GM21381 (cell line): ENCODE measurements around the gene IL21R.
"Not testable (repeated sequence)": the region's sequence is repeated elsewhere in the genome, so short reads cannot be mapped to it uniquely, and the experiment has no call there.

ENCODE experiments used
- ATAC-seq: cut with Tn5 transposase; IDR thresholded peaks from one replicate; pipeline ENCODE4 v1.9.1; 2021; ENCODE audit warnings: mild to moderate bottlenecking, moderate library complexity; ENCODE audit not compliant: unreplicated experiment

Gene IL21R

DNA sequence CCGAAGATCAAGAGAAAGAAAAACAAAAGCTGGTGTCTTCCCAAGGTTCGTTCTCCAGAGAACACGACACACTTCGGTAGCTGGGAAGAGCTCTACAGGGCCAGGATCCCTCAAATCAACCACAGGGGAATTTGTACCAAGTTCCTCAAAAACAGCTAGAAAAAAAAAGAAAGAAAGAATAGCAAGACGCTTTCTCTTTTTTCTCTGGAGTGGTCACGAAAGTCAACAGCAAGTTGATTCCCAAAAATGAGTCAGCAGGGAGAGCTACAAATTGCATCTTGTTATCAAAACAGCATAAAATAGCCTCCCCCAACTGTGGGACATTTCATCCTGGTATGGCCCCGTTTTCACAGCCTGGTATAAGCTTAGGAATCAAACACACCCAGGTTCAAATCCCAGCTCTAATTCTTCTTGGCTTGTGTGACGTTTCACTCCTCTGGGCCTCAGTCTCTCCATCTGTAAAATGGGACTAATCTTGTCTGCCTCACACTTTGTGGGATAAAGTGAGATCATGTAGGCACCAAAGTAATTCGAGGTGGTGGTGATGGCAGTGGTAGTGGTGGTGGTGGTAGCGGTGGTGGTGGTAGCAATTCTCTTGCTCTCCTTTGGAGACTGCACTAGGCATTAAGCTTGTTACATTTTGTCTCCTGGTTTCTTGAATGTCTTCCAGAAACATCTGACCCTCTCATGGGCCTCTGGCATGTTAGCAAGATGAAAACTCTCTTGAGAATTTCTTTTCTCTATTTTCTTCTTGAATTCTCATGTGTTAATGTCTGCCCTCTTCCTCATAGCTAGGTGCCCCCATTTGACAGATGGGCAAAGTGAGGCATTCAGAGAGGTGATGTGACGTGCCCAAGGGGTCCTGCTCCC, 988 bp upstream of the IL21R start:
- no peak for ATAC-seq

DNA sequence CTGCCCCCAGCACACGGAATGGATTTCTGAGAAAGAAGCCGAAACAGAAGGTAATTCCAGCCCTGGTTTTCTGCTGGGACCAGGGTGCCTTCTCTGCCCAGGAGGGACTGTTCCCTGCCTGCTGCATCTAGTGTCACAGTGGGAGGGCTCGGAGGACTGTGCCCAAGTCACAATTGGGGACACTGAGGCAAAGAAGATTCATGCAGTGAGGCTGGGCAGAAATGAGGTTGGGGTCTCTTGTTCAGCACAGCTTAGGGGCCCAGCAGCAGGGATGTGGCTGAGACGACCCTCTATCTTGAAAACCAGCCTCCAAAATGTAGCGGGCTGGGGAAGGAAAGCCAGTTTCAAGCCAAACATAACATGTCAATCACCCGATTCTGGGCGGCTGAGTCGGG, 592 bp downstream of the IL21R start:
- no peak for ATAC-seq

DNA sequence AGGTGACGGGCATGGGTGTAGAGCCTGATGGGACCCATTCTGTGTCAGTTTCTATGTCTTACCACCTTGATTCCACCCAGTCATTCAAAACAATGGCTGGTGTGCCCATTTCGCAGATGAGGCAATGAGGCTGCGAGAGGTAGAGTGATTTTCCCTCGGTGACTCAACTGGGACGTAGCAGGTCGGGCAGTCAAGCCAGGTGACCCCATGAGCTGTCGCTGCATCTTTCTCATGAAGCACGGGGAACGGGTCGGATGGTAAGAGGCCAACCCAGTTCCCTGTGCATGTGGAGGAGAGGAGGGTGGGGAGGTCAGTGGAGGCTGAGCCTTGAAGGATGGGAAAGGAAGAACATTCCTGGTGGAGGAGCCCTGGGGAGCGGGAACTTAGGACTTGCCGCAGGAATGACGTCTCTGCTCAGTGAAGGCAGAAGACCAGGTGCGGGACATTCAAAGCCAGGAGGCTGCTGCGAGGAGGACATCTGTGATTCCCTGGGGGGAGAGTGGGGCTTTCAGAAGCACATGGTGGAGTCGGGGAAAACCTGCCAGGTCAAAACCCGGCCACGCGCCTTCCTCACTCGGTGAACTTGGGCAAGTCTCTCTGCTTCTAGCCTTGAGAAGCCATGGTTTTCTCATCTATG, 1.1 kb downstream of the IL21R start:
- no peak for ATAC-seq

DNA sequence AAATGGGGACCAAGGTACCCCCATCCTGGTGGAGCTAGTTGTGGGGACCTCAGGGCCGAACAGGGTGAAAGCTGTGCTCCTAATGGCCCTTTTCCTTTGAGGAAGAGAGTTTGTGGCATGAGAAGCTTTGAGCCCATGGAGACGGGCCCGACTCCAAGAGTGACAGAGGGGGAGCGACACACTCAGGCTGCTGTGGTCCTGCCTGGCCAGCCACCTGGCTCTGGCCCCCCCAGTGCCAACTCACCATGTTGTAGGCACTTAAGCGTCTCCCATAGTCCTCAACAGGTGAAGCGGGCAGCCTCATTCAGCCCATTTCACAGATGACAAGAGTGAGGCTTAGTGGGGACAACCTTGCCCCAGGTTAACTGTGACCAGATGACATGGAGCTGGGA, 1.6 kb downstream of the IL21R start:
- ATAC-seq: no peak

DNA sequence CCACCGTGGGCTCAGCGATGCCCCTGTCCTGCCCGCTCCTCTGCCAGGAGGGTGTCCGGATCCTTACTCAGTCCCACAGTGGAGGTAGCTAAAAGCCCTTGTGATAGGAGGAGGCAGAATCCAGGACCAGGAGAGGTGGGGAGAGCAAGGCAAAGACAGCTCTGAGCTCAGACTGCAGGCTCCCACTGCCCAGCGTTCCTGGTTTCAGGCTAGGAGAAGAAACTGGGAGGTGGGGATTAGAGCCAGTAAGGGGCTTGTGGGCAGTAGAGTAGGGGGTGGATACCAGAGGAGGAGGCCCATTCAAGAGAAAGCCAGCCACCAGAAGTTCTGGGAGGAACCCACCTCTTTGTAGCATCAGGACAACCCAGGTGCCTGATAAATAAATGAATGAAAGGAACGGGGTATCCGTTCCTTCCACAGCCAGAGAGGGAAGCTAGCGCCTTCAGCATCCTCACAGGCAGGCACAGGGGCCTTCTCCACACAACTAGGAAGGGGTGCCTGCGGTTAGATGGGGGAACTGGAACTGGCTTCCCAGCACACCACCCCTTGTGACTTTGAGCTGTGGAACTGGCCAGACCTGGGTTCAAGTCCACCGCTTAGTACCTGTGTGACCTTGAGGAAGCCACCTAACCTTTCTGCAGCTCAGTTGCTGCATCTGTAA, 2.3 kb downstream of the IL21R start:
- ATAC-seq: no peak

DNA sequence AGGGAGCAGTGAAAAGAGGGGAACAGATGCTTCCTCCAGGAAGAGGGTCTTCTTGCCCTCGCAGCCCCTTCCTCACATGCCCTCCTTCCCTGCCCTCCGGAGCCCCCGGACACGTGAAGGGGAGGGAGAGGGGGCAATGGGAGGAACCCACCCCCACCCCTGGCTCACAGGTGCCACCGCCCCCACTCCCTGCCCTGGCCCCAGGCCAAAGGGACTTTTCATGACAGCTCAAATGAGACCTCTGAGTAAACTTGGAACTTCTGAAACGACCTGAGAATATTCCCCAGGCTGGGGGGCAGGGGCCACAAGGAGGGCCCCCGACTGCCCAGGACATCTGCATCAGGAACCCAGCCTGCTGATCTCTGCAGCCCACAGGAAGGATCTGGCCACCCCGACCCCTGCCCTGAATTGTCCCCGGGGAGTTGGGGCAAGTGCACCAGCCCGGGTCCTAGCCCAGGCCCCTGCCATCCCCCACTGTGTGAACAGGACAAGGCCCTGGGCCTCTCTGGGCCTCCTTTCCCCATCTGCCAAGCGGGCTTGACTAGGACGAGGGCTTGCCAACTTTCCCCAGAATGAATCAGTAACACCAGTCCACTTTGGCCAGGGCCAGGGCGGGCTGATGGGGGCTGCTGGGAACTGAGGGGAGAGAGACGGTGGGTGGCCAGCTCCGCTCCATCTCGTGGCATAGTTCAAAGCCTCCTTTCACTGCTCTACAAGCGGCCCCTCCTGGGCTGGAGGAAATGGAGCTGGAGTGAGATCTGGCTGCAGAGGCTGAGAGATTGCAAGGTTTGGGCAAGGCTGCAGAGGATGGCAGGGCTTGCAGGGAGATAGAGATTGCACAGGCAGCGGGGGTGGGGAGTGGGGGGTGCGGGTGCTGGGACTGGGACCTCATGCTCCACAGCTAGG, 3.8 kb downstream of the IL21R start:
- ATAC-seq: no peak

DNA sequence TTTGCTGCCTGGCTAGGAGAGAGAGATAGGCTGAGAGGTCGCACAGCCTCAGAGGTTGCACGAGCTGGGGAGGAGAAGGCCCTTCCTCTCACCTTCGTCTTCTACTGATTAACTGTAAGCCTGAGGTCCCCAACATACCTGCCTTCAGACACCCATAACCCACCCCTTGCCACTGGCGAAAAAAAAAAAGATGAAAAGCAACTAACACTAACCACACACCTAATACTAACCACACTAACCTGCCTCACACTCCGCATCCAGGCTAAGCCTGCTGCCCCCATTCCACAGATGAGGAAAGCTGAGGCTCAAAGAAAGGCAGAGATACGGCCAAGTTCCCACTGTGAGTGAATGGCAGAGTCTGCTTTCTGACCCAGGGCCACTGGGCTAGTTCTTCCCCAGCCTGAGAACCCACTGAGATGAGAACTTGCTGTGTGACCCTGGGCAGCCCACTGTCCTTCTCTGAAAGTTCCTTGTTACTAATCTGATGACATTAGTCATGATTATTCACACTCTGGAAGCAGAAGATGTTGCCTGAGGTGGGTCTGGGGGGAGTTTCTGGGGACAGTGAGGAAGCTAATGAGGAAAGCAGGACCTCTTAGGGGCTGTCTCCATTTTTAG, 4.6 kb downstream of the IL21R start:
- ATAC-seq: no peak

DNA sequence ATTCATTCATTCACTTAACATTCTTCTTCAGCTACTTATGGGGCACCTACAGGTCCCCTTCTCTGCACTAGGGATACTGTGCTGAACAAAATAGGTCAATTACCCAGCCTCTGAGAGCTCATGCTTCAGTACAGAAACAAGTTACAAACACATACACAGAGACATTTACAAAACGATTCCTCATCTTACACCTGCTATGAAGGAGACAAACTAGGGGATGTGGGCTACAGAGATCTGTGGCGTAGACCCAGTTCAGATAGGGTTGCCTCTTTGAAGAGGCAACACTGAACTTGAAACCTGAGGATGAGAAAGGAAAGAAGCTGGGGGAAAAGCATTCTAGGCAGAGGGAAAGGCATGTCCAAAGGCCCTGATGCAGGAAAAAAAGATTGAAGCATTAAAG, 5.2 kb downstream of the IL21R start:
- ATAC-seq: no peak

DNA sequence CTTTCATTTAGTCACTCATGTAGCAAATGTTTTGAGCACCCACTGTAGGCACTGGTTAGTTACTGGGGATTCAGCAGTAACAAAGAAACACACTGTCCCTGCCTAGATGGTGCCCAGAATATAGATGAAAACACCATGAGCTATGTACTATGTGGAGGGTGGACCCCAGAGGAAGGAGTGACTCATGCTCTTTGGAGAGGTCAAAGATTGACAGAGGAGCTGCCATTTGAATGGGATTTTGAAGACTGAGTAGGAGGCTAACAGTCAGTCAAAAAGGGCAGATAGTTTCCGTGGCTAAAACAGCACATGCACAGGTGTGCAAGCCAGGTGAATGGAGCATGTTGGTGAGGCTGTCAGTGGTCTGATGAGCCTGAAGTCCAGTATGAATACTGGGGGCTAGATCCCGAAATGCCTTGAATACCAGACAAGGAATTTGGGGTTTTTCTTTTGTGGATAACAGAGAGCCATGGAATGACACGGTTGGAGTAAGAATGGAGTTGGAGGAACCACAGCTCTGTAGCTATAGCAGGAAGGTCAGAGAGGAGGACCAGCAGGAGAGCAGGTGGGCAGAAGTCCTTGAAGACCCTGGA, 6.1 kb downstream of the IL21R start:
- peak; percentile 35 for ATAC-seq

DNA sequence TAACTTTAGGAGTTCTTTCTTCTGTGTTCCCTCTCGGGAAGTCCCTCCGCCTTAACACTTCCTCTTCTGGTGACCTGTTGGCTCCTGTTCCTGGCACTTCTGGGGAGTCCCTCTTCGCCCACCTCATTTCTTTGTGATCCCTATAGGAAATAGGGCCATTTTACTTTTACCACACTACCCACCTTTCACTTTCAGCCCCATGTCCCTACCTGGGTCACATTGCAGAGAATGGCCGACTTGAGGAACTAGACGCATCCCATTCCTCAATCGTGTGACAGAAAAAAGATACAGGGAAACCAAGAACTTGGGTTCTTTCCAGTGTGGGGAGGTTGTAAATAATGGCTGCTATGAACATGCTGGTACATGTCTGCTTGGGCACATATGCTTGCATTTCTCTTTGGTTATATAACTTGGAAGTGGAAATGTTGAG, 6.6 kb downstream of the IL21R start:
- no peak for ATAC-seq

DNA sequence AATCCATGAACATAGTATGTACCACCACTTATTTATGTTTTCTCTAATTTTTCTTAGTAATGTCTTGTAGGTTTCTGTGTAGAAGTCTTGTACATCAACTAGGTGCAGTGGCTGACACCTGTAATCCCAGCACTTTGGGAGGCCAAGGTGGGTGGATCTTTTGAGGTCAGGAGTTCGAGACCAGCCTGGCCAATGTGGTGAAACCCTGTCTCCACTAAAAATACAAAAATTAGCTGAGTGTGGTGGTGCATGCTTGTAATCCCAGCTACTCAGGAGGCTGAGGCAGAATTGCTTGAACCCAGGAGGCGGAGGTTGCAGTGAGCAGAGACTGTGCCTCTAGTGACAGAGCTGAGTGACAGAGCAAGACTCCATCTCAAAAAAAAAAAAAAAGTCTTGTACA, 8.0 kb downstream of the IL21R start:
- ATAC-seq: not testable (repeated sequence)

DNA sequence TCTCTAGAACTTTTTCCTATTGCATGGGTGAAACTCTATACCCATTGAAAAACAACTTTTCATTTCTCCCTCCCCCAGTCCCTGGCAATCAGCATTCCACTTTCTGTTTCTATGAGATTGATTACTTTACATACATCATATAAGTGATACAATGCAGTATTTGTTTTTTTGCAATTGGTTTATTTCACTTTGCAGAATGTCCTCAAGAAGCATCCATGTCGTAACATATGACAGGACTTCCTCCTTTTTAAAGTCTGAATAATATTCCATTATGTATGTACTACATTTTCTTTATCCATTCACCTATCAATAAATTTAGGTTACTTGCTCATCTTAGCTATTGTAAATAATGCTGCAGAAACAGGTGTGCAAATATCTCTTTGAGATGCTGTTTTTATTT, 8.8 kb downstream of the IL21R start:
- ATAC-seq: no peak

DNA sequence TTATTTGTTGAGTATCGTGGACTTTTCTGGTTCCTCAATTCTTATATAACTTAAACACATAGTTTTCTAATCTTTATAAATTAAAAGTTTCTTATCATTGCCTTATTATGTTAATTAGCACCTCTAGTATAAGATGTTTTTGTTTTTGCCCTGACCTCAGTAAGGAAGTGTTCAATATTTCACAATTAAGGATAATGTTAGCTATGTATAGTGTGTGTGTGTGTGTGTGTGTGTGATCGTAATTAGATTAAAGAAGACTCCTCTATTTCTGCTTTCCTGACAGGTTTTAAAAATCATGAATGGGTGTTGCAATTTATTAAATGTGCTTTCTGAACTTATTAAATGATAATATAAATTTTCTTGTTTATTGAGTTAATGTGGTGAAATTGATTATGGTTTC, 12.0 kb downstream of the IL21R start:
- ATAC-seq: no peak

DNA sequence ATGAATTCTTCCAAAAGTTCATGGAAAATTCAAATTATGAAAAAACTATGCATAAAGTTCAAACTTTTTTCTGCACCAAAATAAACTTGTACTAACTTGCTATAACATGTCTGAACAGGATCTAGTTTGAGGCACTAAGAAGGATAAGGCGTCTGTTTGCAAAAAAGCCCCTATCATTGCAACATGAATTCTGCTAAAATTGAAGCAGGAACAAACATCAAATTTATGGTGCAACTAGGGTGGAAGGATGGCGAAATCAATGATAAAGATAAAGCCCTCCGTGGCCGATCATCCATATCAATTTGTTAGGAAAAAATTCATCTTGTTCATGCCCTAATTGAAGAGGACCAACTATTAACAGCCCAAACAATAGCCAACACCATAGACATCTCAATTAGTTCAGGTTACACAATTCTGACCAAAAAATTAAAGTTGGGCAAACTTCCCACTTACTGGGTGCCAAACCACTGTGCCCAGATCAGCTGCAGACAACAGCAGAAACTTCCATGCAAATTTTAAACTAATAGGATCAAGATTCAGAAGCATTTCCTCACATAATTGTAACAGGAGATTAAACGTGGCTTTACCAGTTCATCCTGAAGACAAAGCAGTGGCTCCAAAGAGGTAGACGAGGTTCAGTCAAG, 12.9 kb downstream of the IL21R start:
- ATAC-seq: no peak

DNA sequence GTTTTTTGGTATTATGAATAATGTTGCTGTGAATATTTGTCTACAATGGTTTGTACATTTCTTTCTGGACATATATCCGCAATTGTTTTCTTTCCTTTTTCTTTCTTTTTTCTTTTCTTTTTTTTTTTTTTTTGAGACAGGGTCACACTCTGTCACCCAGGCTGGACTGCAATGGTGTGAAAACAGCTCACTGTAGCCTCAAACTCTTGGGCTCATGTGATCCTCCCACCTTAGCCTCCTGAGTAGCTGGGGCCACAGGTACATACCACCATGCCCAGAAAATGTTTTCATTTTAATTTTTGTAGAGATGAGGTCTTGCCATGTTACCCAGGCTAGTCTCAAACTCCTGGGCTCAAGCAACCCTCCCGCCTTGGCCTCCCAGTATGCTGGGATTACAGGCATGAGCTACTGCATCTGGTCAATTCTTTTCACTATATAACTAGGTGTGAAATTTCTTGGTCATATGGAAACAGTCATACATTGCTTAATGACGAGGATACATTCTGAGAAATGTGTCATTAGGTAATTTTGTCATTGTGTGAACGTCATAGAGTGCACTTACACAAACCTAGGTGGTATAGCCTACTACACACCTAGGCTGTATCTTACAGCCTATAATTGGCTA, 15.2 kb downstream of the IL21R start:
- ATAC-seq: no peak

DNA sequence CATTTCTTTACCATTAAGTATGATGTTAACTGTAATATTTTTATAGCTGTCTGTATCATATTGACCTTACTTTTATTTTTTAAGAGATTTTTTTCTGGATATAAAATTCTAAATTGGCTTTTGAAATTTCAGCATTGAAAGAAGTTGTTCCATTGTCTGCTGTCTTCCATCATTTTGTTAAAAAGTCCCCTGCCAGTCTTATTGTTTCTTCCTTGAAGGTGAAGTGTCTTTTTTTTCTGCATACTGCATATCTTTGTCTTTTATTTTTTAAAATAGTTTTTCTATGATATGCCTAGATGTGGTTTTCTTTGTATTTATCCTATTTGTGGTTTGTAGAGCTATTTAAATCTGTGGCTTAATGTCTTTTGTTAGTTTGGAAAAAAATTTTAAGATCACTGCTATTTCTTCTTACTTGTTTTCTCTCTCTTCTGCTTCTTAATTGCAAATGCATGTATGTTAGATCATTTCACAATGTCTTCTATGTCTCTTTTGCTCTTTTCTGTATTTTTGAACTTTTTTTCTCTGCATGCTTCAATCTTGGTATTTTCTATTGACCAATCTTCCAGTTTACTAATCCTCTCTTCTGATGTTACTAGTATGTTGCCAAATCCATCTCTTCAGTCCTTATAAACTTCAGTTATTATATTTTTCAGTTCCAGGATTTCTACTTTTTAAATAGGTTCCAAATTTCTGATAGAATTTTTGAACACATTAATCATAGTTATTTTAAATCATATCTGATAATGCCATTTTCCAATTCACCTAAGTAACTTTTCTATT, 20.2 kb downstream of the IL21R start:
- ATAC-seq: no peak

DNA sequence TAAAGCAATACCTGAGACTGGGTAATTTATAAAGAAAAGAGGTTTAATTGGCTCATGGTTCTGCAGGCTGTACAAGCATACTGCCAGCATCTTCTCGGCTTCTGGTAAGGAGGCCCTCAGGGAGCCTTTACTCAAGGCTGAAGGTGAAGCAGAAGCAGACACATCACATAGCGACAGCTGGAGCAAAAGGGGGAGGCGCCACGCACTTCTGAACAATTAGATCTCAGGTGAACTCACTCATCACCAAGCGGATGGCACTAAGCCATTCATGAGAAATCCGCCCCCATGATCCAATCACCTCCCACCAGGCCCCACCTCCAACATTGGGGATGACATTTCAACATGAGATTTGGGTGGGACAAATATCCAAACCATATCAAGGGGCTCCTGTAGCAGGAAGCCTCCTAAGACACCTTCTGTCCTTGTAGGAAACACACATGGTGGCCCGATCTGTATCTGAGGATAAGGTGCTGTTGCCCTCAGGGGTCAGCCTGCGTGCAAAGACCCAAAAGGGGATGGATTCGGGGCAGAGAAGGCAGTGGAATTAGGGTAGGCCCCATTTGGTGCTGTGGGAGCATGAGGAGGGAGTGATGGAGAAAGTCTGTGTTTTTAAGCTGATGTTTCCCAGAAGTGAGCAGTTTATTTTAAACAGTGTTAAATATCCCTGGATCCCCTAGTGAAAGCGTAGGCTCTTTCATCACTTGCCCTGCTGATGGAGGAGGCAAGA, 23.0 kb downstream of the IL21R start:
- ATAC-seq: no peak

DNA sequence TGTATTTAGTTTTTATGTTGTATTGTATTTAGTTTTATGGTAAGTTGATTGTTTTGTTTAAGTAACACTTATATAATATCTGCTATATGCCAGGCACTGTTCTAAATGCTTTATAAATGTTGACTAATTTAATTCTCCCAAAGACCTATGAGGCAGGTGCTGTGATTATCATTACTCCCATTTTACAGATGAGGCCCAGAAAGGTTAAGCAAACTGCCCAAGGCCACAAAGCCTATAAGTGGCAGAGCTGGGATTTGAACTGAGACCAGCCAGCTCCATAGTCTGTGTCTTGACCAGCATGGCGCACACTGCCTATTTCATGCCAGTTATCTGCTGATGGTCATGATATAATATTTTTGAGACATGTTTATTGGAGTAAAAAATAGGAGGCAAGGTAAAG, 24.0 kb downstream of the IL21R start:
- ATAC-seq: no peak
